SH-SY5Y (cell line): Measurements from ENCODE around the gene ADAD1.

ENCODE experiments used
- GATA2 ChIP-seq: IDR thresholded peaks from 2 replicates; pipeline ENCODE4 v1.6.1; 2011; ENCODE audit warnings: mild to moderate bottlenecking, low read depth, low read length
- GATA3 ChIP-seq: IDR thresholded peaks from 2 replicates; pipeline ENCODE4 v1.6.1; 2011; ENCODE audit warnings: low read depth, mild to moderate bottlenecking, low read length, moderate library complexity

GRCh38 chr4:122383341-122383740 lies 4.5 kb downstream of the ADAD1 start:
- TF ChIP-seq GATA2 (no peak), GATA3 (no peak)
